HG02852 (cell line): Measurements from ENCODE around the gene GALNT10.

Experiments
- ATAC-seq: cut with Tn5 transposase; IDR thresholded peaks from one replicate; pipeline ENCODE4 v1.9.1; 2021; ENCODE audit warnings: mild to moderate bottlenecking, moderate library complexity; ENCODE audit not compliant: unreplicated experiment

The GALNT10 gene

DNA sequence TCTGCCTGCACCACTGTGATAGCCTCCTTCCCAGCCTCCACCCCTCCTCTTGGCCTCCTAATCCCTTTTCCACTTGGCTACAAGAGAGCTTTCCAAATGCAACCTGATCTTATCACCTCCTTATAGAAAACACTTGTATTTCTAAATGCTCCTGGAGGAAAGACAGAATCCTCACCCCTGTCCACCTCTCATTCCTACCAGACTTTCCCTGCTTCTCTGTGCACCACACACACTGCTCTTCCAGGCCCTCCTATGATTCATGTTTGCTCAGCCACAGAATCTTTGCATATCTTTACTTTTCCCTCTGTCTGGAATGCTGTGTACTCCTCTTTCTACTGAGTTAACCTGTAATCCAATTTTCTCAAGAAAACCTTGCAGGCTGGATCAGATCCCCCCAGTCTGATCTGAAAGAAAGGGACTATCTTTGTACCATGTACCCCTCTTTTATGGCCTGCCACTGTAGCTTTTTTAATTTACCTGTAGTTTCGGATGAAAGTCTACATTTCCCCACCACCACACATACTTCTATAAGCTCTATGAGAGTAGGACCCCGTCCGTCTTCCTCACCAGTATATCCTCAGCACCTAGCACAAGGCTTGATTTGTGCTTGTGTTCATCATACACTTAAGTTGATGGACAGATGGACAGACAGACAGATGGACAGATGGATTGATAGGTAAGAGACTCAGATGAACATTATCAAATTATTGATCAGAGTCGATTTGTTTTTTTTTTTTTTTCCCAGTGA lies 95.3 kb downstream of the GALNT10 start:
- no peak for ATAC-seq

DNA sequence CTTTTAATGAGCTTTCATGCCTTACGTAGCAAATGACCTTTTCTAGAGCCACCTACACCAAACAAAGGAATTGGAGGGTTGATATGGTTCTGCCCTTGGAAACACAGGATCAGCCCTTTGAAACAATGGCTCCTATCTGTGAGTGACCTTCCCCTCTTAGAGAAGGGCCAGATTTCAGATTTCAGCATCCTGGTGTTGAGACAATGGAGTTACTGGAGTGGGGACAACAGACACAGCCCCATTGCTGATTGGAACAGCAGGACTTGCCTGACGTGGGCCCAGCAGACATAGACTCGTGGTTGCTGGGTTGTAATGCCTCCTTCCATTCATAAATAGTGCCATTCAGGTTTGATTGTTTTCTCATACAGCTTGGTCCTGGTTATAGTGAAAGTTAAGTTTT lies 96.0 kb downstream of the GALNT10 start:
- no peak for ATAC-seq

DNA sequence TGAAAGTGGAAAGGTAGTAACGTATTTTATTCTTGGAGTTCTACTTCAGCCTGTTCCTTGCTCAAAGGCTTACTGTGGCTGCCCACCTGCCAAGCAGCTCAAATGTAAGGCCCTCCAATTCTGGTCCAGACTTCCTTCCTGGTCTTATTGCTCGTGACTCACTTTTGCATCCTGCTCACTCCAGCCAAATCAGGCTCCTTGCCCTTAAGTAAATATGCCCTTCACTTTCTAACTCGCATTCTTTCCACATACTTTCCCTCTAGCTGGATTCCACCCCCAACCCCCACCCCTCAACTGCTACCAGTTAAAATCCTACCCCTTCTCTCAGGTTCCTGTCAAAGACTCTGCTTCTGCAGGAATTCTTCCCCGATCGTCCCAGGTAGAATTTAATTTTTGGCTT lies 96.6 kb downstream of the GALNT10 start:
- ATAC-seq, result no peak

DNA sequence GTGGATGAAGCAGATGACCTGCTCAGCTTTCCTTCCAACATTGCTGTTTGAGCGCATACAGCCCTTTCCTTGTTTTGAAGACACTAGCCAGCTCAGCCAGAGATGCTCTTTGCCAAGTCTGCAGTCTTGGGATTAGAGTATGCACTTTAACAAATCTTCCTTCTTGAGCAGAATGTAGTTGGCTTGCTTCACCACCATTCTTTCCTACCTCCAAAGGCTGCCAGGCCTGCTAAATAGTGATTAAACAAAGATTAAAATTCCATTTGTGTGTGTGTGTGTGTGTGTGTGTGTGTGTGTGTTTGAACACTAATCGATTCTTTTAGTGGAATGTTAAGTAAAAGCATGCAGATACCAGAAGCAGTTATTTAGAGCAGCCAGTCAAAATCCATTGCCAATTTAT lies 97.6 kb downstream of the GALNT10 start:
- no peak for ATAC-seq

DNA sequence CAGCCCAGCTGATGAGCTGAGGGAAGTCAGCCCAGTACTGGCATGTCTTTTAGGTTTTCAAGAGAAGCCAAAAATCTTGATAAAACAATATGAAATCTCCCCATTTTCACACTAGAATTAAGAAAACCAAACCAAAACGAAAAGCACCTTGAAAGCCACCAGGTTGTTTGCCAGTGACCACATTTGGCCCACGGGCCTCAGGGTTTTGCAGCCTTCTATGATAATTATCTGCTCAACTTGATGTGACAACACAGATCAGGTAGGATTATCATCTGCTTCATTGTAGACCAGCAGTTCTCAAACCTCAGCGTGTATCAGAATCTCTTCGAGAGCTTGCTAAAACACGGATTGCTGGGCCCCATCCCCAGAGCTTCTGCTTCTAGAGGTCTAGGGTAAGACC lies 101.4 kb downstream of the GALNT10 start:
- ATAC-seq, result no peak

DNA sequence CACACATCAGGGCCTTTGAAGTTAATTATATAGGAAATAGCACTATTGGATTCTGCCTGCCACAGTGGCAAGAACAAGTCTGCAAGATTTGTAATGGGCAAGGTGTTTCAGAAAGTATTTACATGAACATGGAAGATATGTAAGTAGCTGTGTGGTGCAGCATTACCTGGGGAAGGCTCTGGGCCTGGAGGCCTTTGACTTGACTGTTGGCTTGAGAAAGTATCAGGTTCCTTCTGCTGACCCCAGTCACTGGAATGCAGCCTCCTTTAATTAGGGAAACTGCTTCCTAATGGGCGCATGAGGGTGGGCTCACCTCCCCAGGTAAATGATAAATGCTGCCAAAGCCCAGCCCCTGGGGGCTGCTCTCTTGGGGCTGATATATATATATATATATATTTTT lies 102.7 kb downstream of the GALNT10 start:
- ATAC-seq, result no peak

DNA sequence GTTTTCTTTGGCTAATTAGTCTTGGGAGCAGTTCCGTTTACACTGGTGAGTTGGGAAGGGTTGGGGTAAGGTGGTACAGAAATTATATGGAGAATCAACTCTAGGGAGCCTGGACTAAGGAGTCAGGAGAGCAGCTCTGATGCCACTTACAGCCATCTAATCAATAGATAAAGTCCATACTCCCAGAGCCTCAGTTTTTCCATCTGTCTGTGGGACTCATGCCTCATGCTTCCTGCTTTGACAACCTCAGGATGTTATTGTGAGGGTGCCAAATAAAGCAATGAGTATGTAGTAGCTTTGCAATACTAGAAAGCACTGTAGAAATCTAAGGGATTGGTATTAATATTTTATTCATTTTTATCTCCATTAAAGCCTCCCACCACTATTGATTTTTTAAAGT lies 105.0 kb downstream of the GALNT10 start:
- no peak for ATAC-seq

DNA sequence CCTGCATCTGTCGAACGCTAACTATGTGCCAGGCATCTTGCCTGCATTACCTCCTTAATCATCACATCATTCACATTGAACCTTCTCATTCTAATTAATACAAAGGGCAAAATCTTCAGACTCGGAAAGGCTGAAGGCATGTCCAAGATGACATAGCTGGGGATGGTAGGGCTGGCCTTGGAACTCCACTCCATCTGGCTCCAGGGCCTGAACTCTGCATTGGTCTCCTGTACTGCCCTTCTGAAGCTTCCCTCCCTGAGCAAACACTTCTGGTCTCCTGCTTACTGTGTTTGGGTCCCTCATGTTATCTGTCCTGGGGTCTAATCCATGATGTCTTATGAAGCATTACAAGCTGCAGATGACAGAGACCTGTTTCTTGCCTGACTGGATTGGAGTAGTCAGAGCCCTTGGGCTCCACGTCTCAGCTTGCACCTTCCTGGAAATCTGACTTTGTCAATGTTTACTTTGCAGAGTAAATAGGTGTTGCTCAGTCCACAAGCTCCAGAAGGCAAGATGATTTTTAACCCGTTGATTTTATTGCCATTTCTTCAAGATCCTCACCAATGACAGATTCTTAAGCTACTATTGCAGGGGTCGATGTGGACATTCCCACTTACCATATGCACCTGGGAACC lies 106.1 kb downstream of the GALNT10 start:
- ATAC-seq, result no peak

DNA sequence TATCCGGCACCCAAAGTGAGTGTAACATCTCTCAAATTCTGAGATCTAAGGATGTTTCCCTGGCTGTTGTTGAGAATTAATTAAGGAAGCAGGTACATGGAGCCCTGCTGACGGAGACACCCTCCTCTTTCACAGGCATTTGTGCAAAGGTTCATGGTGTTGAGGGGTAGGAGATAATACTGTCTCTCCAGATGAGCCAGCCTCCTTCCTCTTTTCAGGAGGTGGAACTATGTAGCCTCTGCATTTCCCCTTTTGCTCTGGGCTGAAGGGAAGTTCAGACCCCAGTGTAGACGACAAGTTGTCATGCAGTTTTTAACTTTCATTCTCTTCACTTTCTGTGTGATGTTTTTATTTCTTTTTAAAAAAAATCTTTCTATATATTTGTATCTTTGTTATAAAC lies 107.5 kb downstream of the GALNT10 start:
- ATAC-seq, result no peak

DNA sequence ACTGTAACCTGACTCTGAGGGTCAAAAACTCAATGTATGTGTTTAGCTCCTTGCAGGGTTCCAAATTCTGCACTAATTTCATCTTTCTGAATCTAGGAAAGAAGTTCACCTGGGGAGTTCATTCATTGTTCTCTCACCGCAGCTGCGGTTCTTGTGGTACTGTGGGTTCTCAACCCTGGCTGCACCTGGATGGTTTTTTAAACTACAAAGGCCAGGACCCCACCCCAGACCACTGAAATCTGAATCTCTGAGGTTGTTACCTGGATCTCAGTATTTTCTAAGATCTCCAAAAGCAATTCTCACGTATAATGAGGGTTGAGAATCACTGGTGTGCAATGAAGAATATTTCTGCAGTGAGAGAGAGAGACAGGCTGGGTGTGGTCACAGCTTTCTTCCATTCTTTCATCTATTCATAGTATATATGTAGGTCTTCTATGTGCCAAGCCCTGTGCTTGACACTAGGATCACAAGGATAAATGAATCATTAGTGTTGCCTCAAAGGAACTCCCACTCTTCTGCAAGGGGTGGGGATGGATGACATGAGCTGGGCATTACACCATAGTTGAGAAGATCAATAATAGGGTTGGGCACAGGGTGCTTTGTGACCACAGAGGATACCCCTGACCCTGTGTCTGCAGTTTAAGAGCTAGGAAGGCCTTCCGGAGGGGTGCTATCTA lies 109.8 kb downstream of the GALNT10 start:
- ATAC-seq, result no peak

DNA sequence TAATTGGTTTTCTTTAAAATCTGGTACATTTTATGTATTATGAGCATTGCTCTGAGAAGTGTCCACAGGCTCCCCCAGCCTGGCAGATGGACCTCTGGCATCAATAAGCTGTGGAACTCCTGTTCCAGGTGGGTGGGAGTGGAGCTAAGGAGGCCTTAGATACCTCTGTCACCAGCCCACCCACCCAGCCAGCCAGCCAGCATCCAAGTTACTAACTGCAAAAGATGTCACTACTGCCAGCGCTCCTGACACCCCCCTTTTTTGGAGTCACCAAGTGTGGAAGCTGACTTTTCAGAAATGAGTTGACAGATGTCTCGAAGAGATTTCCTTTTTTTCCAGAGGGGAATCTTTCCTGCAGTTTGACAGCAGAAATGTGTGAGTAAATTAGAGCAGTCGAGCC lies 111.2 kb downstream of the GALNT10 start:
- ATAC-seq, result no peak

DNA sequence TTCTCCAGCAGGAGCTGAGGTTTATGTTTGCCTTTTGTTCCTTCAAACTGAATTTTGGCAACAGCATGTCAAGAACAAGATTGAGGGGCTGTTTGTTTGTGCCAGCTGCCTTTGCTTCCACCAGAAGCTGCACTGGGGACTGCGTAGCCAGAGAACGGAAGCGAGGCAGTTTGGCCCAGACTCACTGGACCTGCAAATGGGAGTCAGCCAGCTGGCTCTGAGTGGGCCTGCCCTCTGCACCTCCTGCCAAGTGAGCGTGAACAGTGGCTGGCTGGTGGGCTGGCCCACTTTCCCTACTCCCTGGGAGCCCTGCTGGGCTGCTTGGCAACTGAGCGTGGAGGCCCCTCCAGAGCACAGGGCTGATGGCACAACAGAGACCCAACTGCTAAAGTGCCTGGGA lies 111.6 kb downstream of the GALNT10 start:
- no peak for ATAC-seq

DNA sequence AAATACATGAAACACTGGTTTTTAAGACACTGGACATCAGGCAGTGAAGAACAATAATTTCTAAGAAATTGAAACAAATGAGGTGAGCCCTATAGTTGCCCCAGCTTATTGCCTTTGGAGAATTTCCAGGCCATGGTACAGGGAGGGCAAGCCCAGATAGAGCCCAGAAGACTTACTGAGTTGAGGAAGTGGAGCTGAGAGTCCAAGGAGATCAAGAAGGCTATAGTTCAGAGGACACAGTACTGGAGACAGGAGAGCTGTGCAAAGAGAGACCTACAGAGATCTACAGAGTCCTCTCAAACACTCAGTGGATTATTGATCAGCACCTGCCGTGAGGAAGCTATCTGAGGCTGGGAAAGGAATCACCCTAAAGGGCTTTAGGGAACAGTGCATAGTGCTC lies 112.6 kb downstream of the GALNT10 start:
- ATAC-seq, result no peak

DNA sequence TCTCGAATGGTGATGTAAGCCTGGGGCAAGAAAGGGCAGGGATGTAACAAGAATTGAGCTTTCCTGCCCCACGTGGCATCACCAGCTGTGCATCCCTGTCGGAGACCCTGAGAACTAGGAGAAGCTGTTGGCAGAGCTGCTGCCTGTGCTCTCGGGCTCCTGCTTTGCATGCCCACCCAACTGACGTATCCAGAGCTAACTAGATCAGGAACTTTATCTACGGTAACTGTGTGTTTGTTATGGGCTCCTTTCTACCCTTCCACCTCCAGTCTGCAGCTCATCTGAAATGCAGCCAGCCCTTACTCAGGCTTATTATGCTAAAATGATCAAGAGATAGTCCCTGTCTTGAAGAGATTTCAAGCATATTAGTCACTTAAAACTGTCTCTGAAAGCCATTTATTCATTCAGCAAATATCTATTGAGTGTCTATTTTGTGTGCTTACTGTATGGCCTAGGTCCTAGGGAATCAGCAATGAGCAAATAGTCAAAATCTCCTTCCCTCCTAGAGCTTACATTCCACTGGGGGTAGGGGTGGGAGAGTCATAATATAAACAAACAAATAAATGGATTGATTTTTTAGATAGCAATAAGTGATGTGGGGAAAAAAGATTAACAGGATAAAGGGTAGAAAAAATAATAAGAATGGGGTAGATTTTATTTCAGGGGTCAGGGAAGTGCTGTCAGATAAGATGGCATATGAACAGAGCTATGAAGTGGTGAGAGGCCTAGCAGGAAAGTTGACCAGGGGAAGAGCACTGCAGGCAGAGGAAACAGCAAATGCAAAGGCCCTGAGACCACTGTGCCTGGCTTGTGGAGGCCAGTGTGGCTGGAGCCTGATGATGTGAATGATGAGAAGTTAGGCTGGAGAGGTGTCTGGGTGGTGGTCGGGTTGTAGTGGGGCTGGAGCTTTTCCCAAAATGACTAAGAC lies 118.2 kb downstream of the GALNT10 start:
- ATAC-seq, result no peak

DNA sequence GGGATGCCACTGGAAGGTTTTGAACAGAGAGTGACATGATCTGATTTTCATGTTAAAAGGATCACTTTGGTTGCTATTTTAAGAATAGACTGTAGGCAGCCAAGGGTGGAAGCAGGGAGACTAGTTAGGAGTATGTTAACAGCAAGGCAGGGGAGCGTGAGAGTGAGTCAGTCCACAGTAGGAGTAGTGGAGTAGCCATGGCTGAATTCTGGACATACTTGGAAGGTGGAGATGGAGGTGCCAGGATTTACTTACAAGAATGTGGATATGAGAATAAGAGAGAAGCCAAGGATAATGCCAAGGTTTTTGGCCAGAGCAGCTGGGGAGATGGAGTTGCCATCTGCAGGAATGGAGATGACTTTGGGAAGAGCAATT lies 118.8 kb downstream of the GALNT10 start:
- ATAC-seq, result no peak

DNA sequence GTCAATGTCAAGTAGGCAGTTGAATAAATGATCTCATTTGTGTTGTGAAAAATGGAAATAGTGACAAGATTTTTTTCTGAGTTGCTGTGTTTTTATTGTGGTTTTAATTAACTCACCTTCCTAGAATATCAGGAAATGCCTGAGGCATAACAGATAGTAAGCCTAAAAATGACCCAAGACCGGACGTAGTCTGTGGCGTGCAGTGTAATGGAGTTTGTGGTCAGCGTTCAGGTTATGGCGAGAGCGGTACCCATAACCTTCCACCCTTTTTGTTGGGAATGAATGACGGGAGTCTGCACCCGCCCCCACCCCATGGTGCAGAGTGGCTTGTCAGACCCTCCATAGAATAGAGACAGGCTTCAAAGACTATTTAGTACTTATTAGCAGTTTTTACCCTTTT lies 119.3 kb downstream of the GALNT10 start:
- no peak for ATAC-seq

DNA sequence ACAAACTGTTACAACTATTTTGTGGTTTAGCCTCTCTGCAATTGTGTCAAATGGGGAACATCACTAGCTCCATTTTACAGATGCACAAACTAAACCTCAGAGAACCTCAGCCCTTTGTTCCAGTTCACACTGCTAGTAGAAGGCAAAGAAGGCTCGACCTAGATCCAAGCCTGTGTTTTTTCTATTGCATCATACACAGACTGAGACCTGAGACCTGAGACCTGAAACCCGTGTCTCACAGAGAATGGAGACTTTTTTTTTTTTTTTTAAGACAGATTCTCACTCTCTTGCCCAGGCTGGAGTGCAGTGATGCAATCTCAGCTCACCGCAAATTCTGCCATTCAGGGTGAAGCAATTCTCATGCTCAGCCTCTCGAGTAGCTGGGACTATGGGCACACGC lies 120.8 kb downstream of the GALNT10 start:
- no peak for ATAC-seq

DNA sequence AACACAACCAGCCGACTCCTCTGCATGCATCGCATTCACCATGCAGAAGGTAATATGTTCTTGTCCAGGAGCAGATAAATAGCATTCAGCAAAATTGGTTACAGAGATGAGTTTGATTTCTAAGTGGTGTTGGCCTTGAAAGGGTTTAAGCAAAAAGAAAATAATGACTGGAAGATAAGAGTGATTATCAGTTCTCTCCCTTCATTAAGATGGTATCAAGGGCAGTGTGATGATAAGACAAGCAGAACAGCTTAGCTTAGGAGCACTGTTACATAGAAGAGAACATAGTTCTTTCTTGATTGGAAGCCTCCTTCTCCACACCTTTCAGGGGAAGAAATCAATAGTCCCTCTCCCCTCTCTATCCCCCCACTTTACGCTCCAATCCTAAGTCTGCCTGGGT lies 121.5 kb downstream of the GALNT10 start:
- ATAC-seq, result no peak

DNA sequence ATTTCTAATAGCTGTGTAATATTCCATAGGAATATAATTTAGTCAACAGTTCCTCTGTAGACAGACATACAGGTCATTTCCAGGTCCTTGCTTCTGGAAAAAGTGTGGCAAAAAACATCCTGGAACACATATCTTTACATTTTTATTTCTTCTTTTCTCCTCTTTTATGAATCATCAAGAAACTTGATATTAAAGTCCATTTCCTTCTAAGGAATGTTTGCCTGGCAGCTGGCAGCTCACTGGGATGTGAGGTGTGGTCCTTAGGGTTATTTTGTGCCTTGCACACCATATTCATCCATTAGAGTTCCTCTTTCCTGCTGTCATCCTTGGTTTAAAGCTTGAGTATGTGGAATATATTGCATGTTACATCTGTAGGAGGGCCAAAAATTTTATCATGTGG lies 122.0 kb downstream of the GALNT10 start:
- ATAC-seq, result no peak

DNA sequence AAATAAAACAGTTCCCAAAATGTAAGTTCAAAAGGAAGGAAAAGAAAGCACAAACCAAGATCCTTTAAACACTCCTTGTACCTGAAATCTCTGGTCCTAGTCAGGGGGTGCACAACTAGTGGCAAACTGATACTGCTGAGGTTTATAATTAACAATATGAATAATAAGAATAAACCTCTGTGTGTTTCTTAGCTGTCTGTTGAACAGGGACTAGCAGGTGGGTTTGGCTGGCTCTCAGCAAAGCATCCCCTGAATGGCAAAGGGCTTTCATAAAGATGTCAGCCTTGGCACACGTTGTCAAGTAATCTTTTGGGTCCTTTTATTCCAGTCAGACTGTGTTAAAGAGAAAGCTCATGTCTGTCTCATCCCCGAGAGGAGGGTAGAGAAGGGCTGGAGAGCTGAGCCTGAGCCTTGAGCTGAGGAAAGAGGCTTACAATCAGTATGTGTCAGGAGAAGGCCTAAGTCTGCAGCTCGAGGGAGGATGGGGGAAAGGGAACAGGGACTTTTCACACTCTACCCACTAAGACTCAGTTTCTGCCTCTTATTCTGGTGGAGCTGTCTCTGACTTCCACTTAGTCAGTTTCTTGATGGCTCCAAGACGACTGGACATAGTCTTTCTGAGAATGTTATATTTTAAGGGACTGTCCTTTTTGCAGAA lies 123.0 kb downstream of the GALNT10 start:
- ATAC-seq, result no peak

DNA sequence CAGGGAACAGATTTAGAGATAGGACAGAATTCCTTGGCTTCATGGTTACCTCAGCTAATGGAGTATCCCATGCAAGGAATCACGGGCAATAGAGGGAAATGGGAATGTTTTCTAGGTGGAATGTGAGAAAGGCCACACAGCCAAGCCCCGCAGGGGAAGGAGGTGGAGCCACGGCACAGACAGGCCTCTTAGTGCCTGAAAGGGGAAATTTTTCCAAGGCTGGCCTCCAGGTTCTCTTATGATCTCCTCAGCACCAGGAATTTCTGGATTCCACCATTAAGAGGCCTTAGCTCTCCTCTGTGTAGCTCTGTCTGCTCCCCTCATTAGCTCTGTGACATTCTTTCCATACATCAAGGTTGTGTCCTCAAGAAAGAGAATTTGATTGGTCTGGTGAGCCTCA lies 124.7 kb downstream of the GALNT10 start:
- ATAC-seq, result no peak
